Suprapubic skin (tissue), 4 donors: ENCODE results near the gene GINS1.

ENCODE experiments used
- EP300 ChIP-seq: sonication (generic); formaldehyde crosslinking; IDR thresholded peaks from one replicate; pipeline ENCODE4 v1.6.1; 2017; ENCODE audit warnings: antibody characterized with exemption
- POLR2A ChIP-seq, 2 donors: fragments of 450-650 bp; IDR thresholded peaks; one replicate each; pipeline ENCODE4 v1.6.1; 2017; ENCODE audit warnings: antibody characterized with exemption in 2 of 2, mild to moderate bottlenecking in 2 of 2, moderate library complexity in 2 of 2
- POLR2AphosphoS5 ChIP-seq, 3 donors: sonication (generic); formaldehyde crosslinking; IDR thresholded peaks; one replicate each; pipeline ENCODE4 v1.6.1; 2017; ENCODE audit warnings: antibody characterized with exemption in 3 of 3
- TF ChIP-seq, protein P1 (sequence below), 2 donors: fragments of 200-600 bp in 1 of 2; fragments of 450-650 bp in 1 of 2; sonication (generic) in 1 of 2; IDR thresholded peaks; one replicate each; pipeline ENCODE4 v1.5.1; 2016 to 2019; ENCODE audit warnings: antibody characterized with exemption in 2 of 2, mild to moderate bottlenecking in 1 of 2, moderate library complexity in 1 of 2

DNA sequence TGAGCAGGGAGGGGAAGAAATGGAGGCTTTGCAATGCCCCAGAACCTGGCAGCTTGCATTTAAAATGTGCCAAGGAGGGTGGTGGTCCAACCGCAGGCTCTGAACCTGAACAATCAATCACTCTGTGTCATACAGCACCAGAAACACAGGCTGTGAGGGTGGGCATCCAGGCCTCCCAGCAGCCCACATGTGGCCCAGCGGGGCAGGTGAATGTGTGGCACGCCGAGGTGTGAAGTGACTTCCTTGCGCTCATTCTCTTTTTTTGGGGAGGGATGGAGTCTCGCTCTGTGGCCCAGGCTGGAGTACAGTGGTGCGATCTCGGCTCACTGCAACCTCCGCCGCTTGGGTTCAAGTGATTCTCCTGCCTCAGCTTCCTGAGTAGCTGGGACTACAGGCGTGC lies 80.5 kb downstream of the GINS1 start:
- TF ChIP-seq POLR2AphosphoS5 (IDR thresholded peaks at IDR 0.05) = no peak
- TF ChIP-seq, protein P1, sequence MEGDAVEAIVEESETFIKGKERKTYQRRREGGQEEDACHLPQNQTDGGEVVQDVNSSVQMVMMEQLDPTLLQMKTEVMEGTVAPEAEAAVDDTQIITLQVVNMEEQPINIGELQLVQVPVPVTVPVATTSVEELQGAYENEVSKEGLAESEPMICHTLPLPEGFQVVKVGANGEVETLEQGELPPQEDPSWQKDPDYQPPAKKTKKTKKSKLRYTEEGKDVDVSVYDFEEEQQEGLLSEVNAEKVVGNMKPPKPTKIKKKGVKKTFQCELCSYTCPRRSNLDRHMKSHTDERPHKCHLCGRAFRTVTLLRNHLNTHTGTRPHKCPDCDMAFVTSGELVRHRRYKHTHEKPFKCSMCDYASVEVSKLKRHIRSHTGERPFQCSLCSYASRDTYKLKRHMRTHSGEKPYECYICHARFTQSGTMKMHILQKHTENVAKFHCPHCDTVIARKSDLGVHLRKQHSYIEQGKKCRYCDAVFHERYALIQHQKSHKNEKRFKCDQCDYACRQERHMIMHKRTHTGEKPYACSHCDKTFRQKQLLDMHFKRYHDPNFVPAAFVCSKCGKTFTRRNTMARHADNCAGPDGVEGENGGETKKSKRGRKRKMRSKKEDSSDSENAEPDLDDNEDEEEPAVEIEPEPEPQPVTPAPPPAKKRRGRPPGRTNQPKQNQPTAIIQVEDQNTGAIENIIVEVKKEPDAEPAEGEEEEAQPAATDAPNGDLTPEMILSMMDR (IDR thresholded peaks at IDR 0.05) = no peak
- TF ChIP-seq POLR2A (IDR thresholded peaks at IDR 0.05) = no peak
- TF ChIP-seq EP300 = no peak
